GM12865 (cell line): ENCODE data around the gene TRAF3IP1.

Experiments used
- DNase-seq: peaks from one replicate; pipeline ENCODE4 v3.0.0; 2010; ENCODE audit warnings: low read depth
- H3K4me3 ChIP-seq: 2 replicates; pipeline ENCODE4 v1.5.1; 2011; ENCODE audit warnings: mild to moderate bottlenecking, low read depth, low read length, control low read depth
- CTCF ChIP-seq: IDR thresholded peaks from 2 replicates; pipeline ENCODE4 v1.5.1; 2011; ENCODE audit warnings: low read length, control low read depth, low read depth, inconsistent platforms; ENCODE audit not compliant: insufficient read depth; ENCODE audit errors: missing control alignments

Gene TRAF3IP1

GRCh38 chr2:238336793-238337444 lies 16.6 kb downstream of the TRAF3IP1 start:
- H3K4me3 ChIP-seq = no peak overlapping the region
- no peak for TF ChIP-seq CTCF
- no peak for DNase-seq

- no peak overlapping the region for H3K4me3 ChIP-seq
- DNase-seq = no peak
- no peak for TF ChIP-seq CTCF
Observed at GRCh38 chr2:238337846-238338245, 17.5 kb downstream of the TRAF3IP1 start.

- DNase-seq = no peak
- no peak for TF ChIP-seq CTCF
- no peak overlapping the region for H3K4me3 ChIP-seq
Observed at GRCh38 chr2:238338710-238339394, 18.5 kb downstream of the TRAF3IP1 start.

- no peak for TF ChIP-seq CTCF
- no peak for DNase-seq
- H3K4me3 ChIP-seq = no peak overlapping the region
Observed at GRCh38 chr2:238339395-238339780, 19.1 kb downstream of the TRAF3IP1 start.

- no peak overlapping the region for H3K4me3 ChIP-seq
- no peak for DNase-seq
- no peak for TF ChIP-seq CTCF
Observed at GRCh38 chr2:238339814-238340213, 19.5 kb downstream of the TRAF3IP1 start.

GRCh38 chr2:238341536-238341935 lies 21.2 kb downstream of the TRAF3IP1 start:
- no peak for TF ChIP-seq CTCF
- no peak overlapping the region for H3K4me3 ChIP-seq
- DNase-seq = no peak

- DNase-seq = no peak
- TF ChIP-seq CTCF = no peak
- H3K4me3 ChIP-seq = no peak overlapping the region
Observed at GRCh38 chr2:238344035-238344434, 23.7 kb downstream of the TRAF3IP1 start.
